Measurements from ENCODE around the gene ZNF32. TPM values are rescaled to one million over a fixed set of nuclear protein-coding genes. Genes with fewer than 3 reads are reported as not detected.

ZNF32 gene
- total and polyA plus RNA-seq, 2 experiments from 2014 or later, result 15.8 to 26.1 TPM

GRCh38 chr10:43598446-43598845 lies 50.2 kb downstream of the ZNF32 start:
- no peaks in the 10 kb centered on the region for H3K27me3 ChIP-seq (ENCODE audit: insufficient read depth)
- peaks cover 54% of the 10 kb centered on the region for H3K9me3 Mint-ChIP-seq
- no peaks in the 10 kb centered on the region; the same call in 1 of the 3 replicates for H3K36me3 Mint-ChIP-seq (ENCODE audit: low read depth)
- ATAC-seq, result no peak
- H3F3A ChIP-seq (replicated peaks; ENCODE audit: low read depth), result no peaks in the 10 kb centered on the region
- no peak overlapping the region for H3K27ac Mint-ChIP-seq
- no peak overlapping the region for H3K27ac ChIP-seq (ENCODE audit: low read depth)
- no peaks in the 10 kb centered on the region; the same call in 1 of the 2 replicates for H3K9me2 ChIP-seq (ENCODE audit: insufficient read depth)
- DNase-seq (ENCODE audit: low spot score), result no peak
- no peaks in the 10 kb centered on the region for H4K20me1 ChIP-seq (replicated peaks; ENCODE audit: insufficient read depth)
- no peaks in the 10 kb centered on the region for H3K4me1 ChIP-seq (ENCODE audit: insufficient read depth)
- H3K4me2 ChIP-seq, result no peak overlapping the region
- TF ChIP-seq STAT1 (IDR thresholded peaks at IDR 0.05; ENCODE audit: unreplicated experiment), result no peak
- no peak for TF ChIP-seq ZNF331 (CRISPR knock-in tag; IDR thresholded peaks at IDR 0.05; ENCODE audit: low read depth)
- TF ChIP-seq NANOG (IDR thresholded peaks at IDR 0.05; ENCODE audit: borderline replicate concordance), result no peak
- TF ChIP-seq EZH2 (IDR thresholded peaks at IDR 0.05; ENCODE audit: low read depth, unreplicated experiment), result no peak
- TF ChIP-seq, protein P1, sequence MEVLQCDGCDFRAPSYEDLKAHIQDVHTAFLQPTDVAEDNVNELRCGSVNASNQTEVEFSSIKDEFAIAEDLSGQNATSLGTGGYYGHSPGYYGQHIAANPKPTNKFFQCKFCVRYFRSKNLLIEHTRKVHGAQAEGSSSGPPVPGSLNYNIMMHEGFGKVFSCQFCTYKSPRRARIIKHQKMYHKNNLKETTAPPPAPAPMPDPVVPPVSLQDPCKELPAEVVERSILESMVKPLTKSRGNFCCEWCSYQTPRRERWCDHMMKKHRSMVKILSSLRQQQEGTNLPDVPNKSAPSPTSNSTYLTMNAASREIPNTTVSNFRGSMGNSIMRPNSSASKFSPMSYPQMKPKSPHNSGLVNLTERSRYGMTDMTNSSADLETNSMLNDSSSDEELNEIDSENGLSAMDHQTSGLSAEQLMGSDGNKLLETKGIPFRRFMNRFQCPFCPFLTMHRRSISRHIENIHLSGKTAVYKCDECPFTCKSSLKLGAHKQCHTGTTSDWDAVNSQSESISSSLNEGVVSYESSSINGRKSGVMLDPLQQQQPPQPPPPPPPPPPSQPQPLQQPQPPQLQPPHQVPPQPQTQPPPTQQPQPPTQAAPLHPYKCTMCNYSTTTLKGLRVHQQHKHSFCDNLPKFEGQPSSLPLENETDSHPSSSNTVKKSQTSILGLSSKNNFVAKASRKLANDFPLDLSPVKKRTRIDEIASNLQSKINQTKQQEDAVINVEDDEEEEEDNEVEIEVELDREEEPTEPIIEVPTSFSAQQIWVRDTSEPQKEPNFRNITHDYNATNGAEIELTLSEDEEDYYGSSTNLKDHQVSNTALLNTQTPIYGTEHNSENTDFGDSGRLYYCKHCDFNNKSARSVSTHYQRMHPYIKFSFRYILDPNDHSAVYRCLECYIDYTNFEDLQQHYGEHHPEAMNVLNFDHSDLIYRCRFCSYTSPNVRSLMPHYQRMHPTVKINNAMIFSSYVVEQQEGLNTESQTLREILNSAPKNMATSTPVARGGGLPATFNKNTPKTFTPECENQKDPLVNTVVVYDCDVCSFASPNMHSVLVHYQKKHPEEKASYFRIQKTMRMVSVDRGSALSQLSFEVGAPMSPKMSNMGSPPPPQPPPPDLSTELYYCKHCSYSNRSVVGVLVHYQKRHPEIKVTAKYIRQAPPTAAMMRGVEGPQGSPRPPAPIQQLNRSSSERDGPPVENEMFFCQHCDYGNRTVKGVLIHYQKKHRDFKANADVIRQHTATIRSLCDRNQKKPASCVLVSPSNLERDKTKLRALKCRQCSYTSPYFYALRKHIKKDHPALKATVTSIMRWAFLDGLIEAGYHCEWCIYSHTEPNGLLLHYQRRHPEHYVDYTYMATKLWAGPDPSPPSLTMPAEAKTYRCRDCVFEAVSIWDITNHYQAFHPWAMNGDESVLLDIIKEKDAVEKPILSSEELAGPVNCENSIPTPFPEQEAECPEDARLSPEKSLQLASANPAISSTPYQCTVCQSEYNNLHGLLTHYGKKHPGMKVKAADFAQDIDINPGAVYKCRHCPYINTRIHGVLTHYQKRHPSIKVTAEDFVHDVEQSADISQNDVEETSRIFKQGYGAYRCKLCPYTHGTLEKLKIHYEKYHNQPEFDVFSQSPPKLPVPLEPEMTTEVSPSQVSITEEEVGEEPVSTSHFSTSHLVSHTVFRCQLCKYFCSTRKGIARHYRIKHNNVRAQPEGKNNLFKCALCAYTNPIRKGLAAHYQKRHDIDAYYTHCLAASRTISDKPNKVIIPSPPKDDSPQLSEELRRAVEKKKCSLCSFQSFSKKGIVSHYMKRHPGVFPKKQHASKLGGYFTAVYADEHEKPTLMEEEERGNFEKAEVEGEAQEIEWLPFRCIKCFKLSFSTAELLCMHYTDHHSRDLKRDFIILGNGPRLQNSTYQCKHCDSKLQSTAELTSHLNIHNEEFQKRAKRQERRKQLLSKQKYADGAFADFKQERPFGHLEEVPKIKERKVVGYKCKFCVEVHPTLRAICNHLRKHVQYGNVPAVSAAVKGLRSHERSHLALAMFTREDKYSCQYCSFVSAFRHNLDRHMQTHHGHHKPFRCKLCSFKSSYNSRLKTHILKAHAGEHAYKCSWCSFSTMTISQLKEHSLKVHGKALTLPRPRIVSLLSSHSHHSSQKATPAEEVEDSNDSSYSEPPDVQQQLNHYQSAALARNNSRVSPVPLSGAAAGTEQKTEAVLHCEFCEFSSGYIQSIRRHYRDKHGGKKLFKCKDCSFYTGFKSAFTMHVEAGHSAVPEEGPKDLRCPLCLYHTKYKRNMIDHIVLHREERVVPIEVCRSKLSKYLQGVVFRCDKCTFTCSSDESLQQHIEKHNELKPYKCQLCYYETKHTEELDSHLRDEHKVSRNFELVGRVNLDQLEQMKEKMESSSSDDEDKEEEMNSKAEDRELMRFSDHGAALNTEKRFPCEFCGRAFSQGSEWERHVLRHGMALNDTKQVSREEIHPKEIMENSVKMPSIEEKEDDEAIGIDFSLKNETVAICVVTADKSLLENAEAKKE (CRISPR knock-in tag; IDR thresholded peaks at IDR 0.05), result no peak
- no peak for TF ChIP-seq POLR2AphosphoS5 (IDR thresholded peaks at IDR 0.05; ENCODE audit: low read depth)
- no peak for TF ChIP-seq JUNB (IDR thresholded peaks at IDR 0.05; ENCODE audit: unreplicated experiment)
- no peak for TF ChIP-seq REST (IDR thresholded peaks at IDR 0.05; ENCODE audit: unreplicated experiment)
- TF ChIP-seq, protein P2, sequence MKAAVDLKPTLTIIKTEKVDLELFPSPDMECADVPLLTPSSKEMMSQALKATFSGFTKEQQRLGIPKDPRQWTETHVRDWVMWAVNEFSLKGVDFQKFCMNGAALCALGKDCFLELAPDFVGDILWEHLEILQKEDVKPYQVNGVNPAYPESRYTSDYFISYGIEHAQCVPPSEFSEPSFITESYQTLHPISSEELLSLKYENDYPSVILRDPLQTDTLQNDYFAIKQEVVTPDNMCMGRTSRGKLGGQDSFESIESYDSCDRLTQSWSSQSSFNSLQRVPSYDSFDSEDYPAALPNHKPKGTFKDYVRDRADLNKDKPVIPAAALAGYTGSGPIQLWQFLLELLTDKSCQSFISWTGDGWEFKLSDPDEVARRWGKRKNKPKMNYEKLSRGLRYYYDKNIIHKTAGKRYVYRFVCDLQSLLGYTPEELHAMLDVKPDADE (IDR thresholded peaks at IDR 0.05), result no peak
- no peak for TF ChIP-seq CREB1 (CRISPR knock-in tag; IDR thresholded peaks at IDR 0.05; ENCODE audit: low read depth)
- TF ChIP-seq CTCF (conservative IDR thresholded peaks at IDR 0.05; ENCODE audit: low read depth in 2 of 2), result no peak
- TF ChIP-seq EZH2phosphoT487 (IDR thresholded peaks at IDR 0.05; ENCODE audit: unreplicated experiment), result no peak
- TF ChIP-seq ZNF114 (CRISPR knock-in tag; IDR thresholded peaks at IDR 0.05), result no peak
- peaks cover 3% of the 10 kb centered on the region for H3K27me3 Mint-ChIP-seq (ENCODE audit: insufficient read depth, low read depth, poor library complexity)
- H3K36me3 ChIP-seq (ENCODE audit: insufficient read depth), result no peaks in the 10 kb centered on the region
- no peak overlapping the region for H3K4me3 ChIP-seq
- no peak overlapping the region for H2AFZ ChIP-seq
- no peak overlapping the region for H3K4me3 Mint-ChIP-seq
- H3K4me1 Mint-ChIP-seq, result no peaks in the 10 kb centered on the region
- no peaks in the 10 kb centered on the region for H3K79me2 ChIP-seq (replicated peaks; ENCODE audit: insufficient read depth)
